ENCODE results near the gene TYRO3.

TYRO3 gene

GRCh38 chr15:41558400-41559238 lies at the start of gene TYRO3:
TYRO3 (plus strand) TSS chr15:41559212; CDS start chr15:41559258, 46 bp downstream.
- DNase-seq: peak; percentile 72

- peak; percentile 16 for DNase-seq
Observed at GRCh38 chr15:41510728-41511127, 48.3 kb upstream of the TYRO3 start.

GRCh38 chr15:41511331-41511898 lies 47.6 kb upstream of the TYRO3 start:
- DNase-seq: no peak

GRCh38 chr15:41511899-41512369 lies 47.1 kb upstream of the TYRO3 start:
- DNase-seq: peak; percentile 45

- DNase-seq: no peak
Observed at GRCh38 chr15:41512512-41512939, 46.5 kb upstream of the TYRO3 start.

- DNase-seq: peak; percentile 52
Observed at GRCh38 chr15:41512940-41513505, 46.0 kb upstream of the TYRO3 start.

- peak; percentile 93 for DNase-seq
Observed at GRCh38 chr15:41513506-41514227, 45.3 kb upstream of the TYRO3 start, which contains the start of gene LTK. LTK (minus strand) TSS chr15:41513827; CDS start chr15:41513709, 118 bp downstream.

- DNase-seq: no peak
Observed at GRCh38 chr15:41517895-41518449, 41.0 kb upstream of the TYRO3 start.

- no peak for DNase-seq
Observed at GRCh38 chr15:41520636-41521035, 38.4 kb upstream of the TYRO3 start.

GRCh38 chr15:41521614-41522013 lies 37.4 kb upstream of the TYRO3 start:
- DNase-seq: no peak

GRCh38 chr15:41523097-41523496 lies 35.9 kb upstream of the TYRO3 start:
- no peak for DNase-seq

GRCh38 chr15:41530363-41530956 lies 28.6 kb upstream of the TYRO3 start:
- DNase-seq: no peak

- no peak for DNase-seq
Observed at GRCh38 chr15:41535544-41535943, 23.5 kb upstream of the TYRO3 start.

- no peak for DNase-seq
Observed at GRCh38 chr15:41536866-41537265, 22.1 kb upstream of the TYRO3 start.

GRCh38 chr15:41543521-41543870 lies 15.5 kb upstream of the TYRO3 start:
- no peak for DNase-seq

- no peak for DNase-seq
Observed at GRCh38 chr15:41544650-41545015, 14.4 kb upstream of the TYRO3 start.

GRCh38 chr15:41545218-41545617 lies 13.8 kb upstream of the TYRO3 start:
- DNase-seq: no peak

GRCh38 chr15:41546851-41547786 lies 11.9 kb upstream of the TYRO3 start:
- no peak for DNase-seq

- DNase-seq: no peak
Observed at GRCh38 chr15:41550066-41550775, 8.8 kb upstream of the TYRO3 start.

- no peak for DNase-seq
Observed at GRCh38 chr15:41553731-41554130, 5.3 kb upstream of the TYRO3 start.

- no peak for DNase-seq
Observed at GRCh38 chr15:41554343-41554742, 4.7 kb upstream of the TYRO3 start.
